Suprapubic skin (tissue), 4 donors: ENCODE results near the gene EPAS1. TPM values are rescaled to one million over a fixed set of nuclear protein-coding genes. Genes with fewer than 3 reads are reported as not detected.
"Not testable (repeated sequence)": the region's sequence is repeated elsewhere in the genome, so short reads cannot be mapped to it uniquely, and the experiment has no call there.

Source experiments
- DNase-seq, 2 donors: peaks; one replicate each; pipeline ENCODE4 v3.0.0-alpha.2; 2019; ENCODE audit warnings: low spot score in 2 of 2
- H3K27ac ChIP-seq: fragments of 200-600 bp; sonication (generic); one replicate; pipeline ENCODE4 v1.5.1; 2019
- H3K27me3 ChIP-seq: fragments of 200-600 bp; sonication (generic); one replicate; pipeline ENCODE4 v1.5.1; 2019
- H3K36me3 ChIP-seq: fragments of 200-600 bp; sonication (generic); one replicate; pipeline ENCODE4 v1.5.1; 2019
- H3K4me1 ChIP-seq: fragments of 200-600 bp; sonication (generic); one replicate; pipeline ENCODE4 v1.5.1; 2019
- H3K4me3 ChIP-seq: fragments of 200-600 bp; sonication (generic); one replicate; pipeline ENCODE4 v1.5.1; 2019; ENCODE audit warnings: mild to moderate bottlenecking
- H3K9me3 ChIP-seq: fragments of 200-600 bp; sonication (generic); one replicate; pipeline ENCODE4 v1.5.1; 2019
- EP300 ChIP-seq: sonication (generic); formaldehyde crosslinking; IDR thresholded peaks from one replicate; pipeline ENCODE4 v1.6.1; 2017; ENCODE audit warnings: antibody characterized with exemption
- POLR2A ChIP-seq, 2 donors: fragments of 450-650 bp; IDR thresholded peaks; one replicate each; pipeline ENCODE4 v1.6.1; 2017; ENCODE audit warnings: antibody characterized with exemption in 2 of 2, mild to moderate bottlenecking in 2 of 2, moderate library complexity in 2 of 2
- POLR2AphosphoS5 ChIP-seq, 3 donors: sonication (generic); formaldehyde crosslinking; IDR thresholded peaks; one replicate each; pipeline ENCODE4 v1.6.1; 2017; ENCODE audit warnings: antibody characterized with exemption in 3 of 3
- WGBS: methylation state at CpG from one replicate; pipeline ENCODE4 v1.1.5; 2018; 5-methylcytosine and 5-hydroxymethylcytosine counted together
- total RNA-seq, 4 donors: library from RNA; depleted of rRNA; stranded (reverse); fragments of >200 nt; gene quantifications; one replicate each; pipeline ENCODE4 v1.1.0, GENCODE V29; 2016
- TF ChIP-seq, protein P1 (sequence below), 2 donors: fragments of 200-600 bp in 1 of 2; fragments of 450-650 bp in 1 of 2; sonication (generic) in 1 of 2; IDR thresholded peaks; one replicate each; pipeline ENCODE4 v1.5.1; 2016 to 2019; ENCODE audit warnings: antibody characterized with exemption in 2 of 2, mild to moderate bottlenecking in 1 of 2, moderate library complexity in 1 of 2

The EPAS1 gene
- total RNA-seq, 4 donors from 2014 or later = 110 to 271 (median 142) TPM

DNA sequence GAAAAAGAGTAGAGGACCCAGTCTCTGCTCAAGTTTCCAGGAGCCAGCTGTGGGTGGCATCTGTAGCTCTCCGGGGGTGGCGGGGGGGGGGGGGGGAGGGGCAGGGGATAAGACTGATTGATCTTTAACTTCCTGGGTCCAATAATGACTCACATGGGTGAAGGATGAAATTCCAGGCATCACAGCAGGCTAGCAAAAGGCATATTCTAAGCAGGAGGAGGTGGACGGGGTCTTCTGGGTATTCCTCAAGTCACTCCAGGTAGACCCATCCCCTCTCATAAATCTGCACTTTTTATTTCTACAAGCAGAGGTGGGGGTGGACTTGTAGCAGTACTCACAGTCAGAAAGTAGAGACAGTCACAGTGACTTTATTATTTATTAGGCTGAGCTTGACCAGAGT lies 96.7 kb downstream of the EPAS1 start:
- Histone ChIP-seq H3K27ac (no peak overlapping the region), H3K36me3 (no peaks in the 10 kb centered on the region), H3K4me3 (no peak overlapping the region), H3K4me1 (no peaks in the 10 kb centered on the region), H3K9me3 (no peaks in the 10 kb centered on the region), H3K27me3 (no peaks in the 10 kb centered on the region)
- WGBS = 90% methylated on average over 3 of the region's 3 CpGs
- DNase-seq = no peak
- no peak for TF ChIP-seq EP300
- TF ChIP-seq POLR2A (IDR thresholded peaks at IDR 0.05) = no peak
- TF ChIP-seq POLR2AphosphoS5 (IDR thresholded peaks at IDR 0.05) = no peak
- TF ChIP-seq, protein P1, sequence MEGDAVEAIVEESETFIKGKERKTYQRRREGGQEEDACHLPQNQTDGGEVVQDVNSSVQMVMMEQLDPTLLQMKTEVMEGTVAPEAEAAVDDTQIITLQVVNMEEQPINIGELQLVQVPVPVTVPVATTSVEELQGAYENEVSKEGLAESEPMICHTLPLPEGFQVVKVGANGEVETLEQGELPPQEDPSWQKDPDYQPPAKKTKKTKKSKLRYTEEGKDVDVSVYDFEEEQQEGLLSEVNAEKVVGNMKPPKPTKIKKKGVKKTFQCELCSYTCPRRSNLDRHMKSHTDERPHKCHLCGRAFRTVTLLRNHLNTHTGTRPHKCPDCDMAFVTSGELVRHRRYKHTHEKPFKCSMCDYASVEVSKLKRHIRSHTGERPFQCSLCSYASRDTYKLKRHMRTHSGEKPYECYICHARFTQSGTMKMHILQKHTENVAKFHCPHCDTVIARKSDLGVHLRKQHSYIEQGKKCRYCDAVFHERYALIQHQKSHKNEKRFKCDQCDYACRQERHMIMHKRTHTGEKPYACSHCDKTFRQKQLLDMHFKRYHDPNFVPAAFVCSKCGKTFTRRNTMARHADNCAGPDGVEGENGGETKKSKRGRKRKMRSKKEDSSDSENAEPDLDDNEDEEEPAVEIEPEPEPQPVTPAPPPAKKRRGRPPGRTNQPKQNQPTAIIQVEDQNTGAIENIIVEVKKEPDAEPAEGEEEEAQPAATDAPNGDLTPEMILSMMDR (IDR thresholded peaks at IDR 0.05) = no peak

DNA sequence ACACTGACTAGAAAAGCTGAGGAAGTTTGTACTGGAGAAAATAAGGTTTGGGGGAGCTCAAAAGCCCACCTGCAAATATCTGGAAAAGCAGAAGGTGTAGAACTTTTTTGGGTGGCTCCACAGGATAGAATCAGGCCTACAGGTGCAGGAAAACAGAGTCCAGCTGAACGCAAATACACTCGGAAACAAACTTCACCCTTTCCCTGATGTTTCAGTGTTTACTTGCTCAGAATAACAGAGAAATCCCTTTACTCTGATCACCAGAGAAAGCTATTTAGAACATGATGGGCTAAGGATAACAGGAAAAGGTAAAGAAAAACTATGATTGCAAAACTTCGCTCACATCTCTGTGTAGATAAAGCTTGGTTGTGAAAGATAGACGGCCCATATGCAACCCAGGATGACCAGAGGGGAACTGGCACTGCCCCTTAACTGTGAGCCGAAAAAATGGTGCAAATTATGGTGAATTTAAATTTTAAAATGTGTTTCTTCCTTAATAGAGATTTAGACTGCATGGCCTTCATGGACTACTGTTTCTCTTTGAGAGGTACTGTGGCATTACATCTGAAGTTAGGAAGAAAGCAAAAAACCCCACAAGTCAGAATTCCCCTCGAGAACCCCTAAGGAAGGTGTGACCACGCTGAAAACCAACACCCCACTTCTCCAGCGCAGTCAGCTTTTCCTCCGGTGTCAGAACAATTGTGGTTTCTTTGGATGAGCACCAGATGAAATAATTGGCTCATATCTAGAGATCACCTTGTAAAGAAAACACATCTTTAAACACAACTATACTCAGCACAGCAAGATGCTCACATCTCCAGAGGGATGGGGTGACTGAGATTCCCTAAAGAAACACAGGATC lies 97.7 kb downstream of the EPAS1 start:
- no peaks in the 10 kb centered on the region for H3K36me3 ChIP-seq
- no peaks in the 10 kb centered on the region for H3K9me3 ChIP-seq
- no peak for DNase-seq
- WGBS = 58% methylated on average over 9 of the region's 9 CpGs
- no peak overlapping the region for H3K27ac ChIP-seq
- TF ChIP-seq, protein P1 (IDR thresholded peaks at IDR 0.05) = no peak
- TF ChIP-seq POLR2A (IDR thresholded peaks at IDR 0.05) (no peak), EP300 (no peak), POLR2AphosphoS5 (IDR thresholded peaks at IDR 0.05) (no peak)
- H3K27me3 ChIP-seq = no peaks in the 10 kb centered on the region
- H3K4me1 ChIP-seq = no peaks in the 10 kb centered on the region
- H3K4me3 ChIP-seq = no peak overlapping the region

DNA sequence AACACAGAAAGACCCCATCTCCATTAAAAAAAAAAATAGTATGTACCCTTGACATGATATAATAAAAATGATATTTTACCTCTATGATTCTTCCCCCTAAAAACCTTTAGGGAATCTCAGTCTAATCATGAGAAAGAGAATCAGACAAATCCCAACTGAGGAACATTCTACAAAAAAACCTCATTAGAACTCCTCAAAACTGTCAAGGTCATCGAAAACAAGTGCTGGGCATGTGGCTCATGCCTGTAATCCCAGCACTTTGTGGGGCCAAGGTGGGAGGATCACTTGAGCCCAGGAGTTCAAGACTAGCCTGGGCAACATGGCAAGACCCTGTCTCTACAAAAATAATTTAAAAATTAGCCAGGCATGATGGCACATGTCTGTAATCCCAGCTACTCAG lies 98.5 kb downstream of the EPAS1 start:
- H3K36me3 ChIP-seq, H3K4me1 ChIP-seq, H3K27ac ChIP-seq, H3K4me3 ChIP-seq, DNase-seq, H3K27me3 ChIP-seq, H3K9me3 ChIP-seq: not testable (repeated sequence)
- WGBS = 90% methylated on average over 1 of the region's 1 CpG

DNA sequence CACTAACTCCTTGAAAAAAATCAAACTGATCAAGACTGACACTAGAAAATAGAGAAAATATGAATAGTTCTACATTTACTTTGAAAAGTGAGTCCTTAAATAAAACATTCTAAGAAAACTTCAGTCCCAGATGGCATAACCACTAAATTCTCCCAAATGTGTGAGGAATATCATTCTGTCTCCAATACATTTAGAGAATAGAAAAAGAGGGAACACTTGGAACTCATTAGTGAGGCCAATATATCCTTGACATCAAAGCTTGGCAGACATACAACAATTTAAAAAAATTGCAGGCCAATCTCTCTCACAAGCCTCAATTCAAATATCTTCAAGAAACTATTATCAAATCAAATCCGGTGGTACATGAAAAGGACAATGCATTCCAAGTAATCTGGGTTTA lies 102.8 kb downstream of the EPAS1 start:
- H3K4me1 ChIP-seq = no peaks in the 10 kb centered on the region
- 48% methylated on average over 1 of the region's 1 CpG for WGBS
- no peaks in the 10 kb centered on the region for H3K27me3 ChIP-seq
- no peaks in the 10 kb centered on the region for H3K36me3 ChIP-seq
- no peaks in the 10 kb centered on the region for H3K9me3 ChIP-seq
- H3K27ac ChIP-seq = no peak overlapping the region
- no peak for DNase-seq
- no peak overlapping the region for H3K4me3 ChIP-seq
- TF ChIP-seq, protein P1 (IDR thresholded peaks at IDR 0.05) = no peak
- TF ChIP-seq POLR2AphosphoS5 (IDR thresholded peaks at IDR 0.05) (no peak), POLR2A (IDR thresholded peaks at IDR 0.05) (no peak), EP300 (no peak)

DNA sequence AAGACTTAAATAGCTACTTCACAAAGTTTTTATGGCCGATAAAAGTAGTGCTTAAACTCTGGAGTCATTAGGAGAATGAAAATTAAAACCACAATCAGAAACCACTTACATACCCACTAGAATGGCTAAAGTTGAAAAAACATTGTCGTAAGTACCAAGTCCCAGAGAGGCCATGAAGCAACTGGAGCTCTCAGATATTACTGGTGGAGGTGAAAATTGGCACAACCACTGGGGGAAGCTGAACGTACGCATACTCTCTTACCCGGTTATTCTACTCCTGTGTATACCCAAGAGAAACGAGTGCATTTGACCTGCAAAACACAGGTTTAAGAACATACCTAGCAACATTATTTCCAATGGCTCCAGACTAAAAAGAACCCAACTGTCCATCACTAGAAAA lies 105.7 kb downstream of the EPAS1 start:
- Histone ChIP-seq H3K36me3 (no peaks in the 10 kb centered on the region), H3K4me1 (peaks cover 9% of the 10 kb centered on the region), H3K27me3 (no peaks in the 10 kb centered on the region), H3K4me3 (no peak overlapping the region), H3K9me3 (no peaks in the 10 kb centered on the region), H3K27ac (no peak overlapping the region)
- 90% methylated on average over 6 of the region's 6 CpGs for WGBS
- TF ChIP-seq EP300 (no peak), POLR2AphosphoS5 (IDR thresholded peaks at IDR 0.05) (no peak), POLR2A (IDR thresholded peaks at IDR 0.05) (no peak)
- TF ChIP-seq, protein P1 (IDR thresholded peaks at IDR 0.05) = no peak
- DNase-seq = no peak
